ENCODE data around the gene CES4A.
"Not testable (repeated sequence)": the region's sequence is repeated elsewhere in the genome, so short reads cannot be mapped to it uniquely, and the experiment has no call there.

CES4A gene

DNA sequence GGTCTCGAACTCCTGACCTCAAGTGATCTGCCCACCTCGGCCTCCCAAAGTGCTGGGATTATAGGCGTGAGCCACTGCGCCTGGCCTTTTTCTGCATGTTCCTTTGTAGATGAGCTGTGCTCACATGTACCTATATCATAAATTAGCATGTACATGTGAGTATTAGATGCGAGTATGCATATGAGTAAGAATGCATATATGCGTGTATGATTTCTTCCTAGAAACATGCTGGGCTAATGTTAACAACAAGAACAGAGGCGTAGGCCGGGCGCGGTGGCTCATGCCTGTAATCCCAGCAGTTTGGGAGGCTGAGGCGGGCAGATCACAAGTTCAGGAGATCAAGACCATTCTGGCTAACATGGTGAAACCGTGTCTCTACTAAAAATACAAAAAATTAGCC is 5.2 kb downstream of the CES4A start:
- DNase-seq, result not testable (repeated sequence)

DNA sequence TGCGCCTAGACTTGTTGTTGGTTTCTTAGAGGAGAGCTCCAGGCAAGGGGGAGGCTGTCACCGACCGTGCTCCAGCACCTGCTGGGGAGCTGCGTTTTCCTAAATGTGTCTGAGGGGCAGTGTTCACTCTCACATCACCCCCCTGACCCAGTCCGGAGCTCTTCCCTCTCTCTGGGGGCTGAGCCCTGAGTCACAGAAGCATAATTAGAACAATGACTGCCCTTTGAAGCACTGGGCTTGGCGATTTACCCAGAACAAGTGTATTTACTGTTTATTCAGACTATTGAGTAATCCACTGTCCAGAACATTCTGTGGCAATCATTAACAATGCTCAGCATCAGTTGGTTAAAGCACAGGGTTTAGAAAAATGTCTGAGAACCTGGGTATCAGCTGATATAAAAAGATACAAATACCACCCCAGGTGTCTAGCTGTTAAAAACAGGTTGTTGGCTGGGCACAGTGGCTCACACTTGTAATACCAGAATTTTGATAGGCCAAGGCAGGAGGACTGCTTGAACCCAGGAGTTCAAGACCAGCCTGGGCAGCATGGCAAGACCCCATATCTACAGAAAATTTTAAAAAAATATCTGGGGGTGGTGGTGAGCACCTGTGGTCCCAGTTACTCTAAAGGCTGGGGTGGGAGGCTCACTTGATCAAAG is 8.1 kb downstream of the CES4A start:
- no peak for DNase-seq

GRCh38 chr16:66996983-66997358 is 8.6 kb downstream of the CES4A start:
- DNase-seq, result no peak

DNA sequence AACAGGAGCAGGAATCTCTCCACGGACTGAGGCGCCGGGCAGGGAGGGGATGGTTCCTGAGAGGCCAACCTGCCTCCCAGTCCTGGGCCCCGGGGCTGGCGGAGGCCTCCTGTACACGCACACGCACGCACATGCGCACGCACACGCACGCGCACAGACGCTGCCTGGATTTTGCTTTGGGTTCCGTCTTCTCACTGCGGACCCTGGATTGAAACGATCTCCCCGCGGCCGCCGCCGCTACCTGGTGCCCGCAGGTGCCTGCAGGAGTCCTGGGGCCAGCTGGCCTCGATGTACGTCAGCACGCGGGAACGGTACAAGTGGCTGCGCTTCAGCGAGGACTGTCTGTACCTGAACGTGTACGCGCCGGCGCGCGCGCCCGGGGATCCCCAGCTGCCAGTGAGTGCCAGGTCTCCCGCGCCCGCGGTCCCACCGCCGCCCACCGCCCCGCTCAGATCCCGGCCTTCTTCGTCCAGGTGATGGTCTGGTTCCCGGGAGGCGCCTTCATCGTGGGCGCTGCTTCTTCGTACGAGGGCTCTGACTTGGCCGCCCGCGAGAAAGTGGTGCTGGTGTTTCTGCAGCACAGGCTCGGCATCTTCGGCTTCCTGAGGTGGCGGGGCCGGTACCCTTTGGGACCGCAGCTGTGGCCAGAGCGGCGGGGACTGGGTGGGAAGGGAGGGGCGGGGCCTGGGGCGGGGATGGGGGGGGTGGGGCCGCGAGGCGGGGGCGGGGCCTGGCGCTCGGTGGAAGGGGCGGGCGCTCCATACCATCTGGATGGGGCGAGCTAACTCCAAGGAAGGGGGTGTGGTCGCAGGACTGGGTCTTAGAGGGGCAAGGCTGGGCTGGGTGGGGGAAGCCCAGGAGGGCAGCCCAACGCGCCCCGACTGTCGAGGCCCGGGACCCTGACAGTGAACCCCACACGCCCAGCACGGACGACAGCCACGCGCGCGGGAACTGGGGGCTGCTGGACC is 12.3 kb downstream of the CES4A start:
- DNase-seq, result peak; percentile 59

- no peak for DNase-seq
Measured at GRCh38 chr16:67001726-67002125, 13.3 kb downstream of the CES4A start.

DNA sequence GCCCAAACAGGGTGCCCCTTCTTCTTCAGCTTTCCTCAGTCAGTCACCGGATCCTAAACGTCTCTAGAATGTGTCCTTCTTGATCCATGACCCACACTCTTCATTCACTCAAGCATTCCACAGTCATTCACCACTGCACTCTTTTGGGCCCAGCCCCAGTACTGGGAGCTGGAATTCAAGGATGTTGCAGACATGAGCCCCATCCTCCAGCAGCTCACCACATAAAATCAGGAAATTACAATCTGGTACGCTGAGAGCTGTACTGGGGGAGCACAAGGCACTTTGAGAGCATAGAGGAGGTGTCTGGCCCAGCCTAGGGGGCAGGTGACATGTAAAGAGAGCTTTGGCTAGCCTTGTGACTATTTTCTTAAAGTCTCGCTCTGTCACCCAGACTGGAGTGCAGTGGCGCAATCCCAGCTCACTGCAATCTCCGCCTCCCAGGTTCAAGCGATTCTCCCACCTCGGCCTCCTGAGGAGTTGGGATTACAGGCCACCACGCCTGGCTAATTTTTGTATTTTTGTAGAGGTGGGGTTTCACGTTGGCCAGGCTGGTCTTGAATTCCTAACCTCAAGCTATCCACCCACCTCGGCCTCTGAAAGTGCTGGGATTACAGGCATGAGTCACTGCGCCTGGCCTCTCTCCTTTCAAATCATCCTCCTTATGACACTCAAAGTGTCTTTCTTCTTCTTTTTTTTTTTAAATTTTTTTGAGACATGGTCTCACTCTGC is 18.7 kb downstream of the CES4A start:
- no peak for DNase-seq

DNA sequence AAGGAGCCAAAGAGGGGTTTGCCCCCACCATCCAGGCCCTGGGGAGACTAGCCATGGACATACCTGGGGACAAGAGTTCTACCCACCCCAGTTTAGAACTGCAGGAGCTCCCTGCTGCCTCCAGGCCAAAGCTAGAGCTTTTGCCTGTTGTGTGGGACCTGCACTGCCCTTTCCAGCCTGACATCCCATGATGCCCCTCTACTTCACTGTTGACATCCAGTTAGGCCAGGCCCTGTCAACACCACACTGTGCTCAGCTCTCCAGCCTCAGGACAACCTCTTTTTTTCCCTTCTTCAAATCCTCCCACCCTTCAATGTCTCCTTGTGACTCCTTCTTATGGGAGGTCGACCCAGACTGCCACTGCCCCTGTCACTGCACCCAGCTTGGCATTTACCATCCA is 20.8 kb downstream of the CES4A start:
- DNase-seq, result no peak

GRCh38 chr16:67011274-67011673 is 22.9 kb downstream of the CES4A start:
- DNase-seq, result no peak

GRCh38 chr16:67013233-67013822 is 24.9 kb downstream of the CES4A start:
- DNase-seq, result no peak

DNA sequence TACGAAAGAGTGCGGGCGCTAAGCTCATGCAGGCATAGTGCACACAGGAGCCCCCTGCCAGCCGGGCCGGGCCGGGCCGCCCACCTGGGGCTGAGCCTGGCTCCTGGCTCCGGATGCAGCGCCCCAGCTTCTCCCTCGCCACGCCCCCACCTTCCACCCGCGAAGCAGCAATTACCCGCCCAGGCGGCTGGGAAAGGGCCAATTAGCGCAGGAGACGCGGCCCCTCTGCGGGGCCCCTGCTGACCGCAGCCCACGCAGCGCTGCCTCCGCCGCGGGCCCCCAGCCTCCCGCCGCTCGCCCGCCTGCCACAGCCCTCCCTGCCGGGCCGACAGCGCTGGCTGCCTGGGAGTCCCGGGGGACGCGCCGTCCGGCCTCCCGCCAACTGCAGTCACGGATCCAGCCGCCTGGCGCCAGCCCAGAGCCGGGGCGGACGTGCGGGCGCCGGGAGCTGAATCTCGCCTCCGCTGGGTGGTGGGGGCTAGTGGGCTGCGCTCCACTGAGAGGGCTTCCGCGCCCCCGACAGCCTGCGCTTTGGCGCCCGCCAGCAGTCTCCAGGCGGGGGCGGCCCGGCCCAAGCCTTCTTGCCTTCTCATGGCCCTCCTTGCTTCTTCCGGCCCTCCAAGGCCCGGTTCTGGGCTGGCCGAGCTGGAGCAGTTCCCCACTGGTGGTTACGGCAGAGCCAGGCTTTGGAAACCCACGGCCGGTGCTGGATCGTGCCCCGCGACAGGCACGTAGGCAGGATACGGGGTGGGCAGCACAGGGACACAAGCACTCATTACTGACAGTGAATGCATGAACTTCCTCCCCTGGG is 25.6 kb downstream of the CES4A start:
- peak; percentile 85 for DNase-seq

DNA sequence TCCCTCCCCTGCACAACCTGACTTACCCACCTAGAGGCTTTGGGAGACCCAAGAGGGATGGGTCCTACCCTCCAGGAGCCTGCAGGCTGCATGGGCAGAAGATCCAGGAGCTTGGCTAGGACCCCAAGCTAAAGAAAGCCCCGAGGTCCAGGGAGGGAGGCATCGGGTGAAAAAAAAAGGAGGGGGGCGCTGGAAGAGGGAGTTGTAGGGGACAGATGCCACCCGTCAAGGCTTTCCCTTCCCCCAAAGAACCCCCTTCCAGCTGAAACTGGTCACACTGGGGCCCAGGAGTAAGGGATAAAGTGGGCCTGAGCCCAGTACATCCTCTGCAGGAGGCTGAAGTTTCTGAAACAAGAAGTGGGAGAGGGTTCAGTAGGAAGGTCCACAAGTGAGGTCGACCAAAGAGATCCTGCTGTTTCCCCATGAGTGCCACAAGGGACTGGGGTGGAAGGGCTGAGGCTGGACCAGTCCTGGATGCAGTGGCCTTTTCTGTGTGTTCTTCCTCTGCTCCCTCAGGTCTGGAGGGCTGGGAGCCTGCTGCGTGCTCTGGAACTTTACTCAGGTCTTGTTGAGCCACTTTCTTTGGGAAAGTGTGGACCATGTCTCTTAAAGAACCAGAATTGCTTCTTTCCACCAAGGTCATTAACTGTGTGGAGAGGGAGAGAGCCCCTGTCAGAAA is 26.4 kb downstream of the CES4A start:
- no peak for DNase-seq

DNA sequence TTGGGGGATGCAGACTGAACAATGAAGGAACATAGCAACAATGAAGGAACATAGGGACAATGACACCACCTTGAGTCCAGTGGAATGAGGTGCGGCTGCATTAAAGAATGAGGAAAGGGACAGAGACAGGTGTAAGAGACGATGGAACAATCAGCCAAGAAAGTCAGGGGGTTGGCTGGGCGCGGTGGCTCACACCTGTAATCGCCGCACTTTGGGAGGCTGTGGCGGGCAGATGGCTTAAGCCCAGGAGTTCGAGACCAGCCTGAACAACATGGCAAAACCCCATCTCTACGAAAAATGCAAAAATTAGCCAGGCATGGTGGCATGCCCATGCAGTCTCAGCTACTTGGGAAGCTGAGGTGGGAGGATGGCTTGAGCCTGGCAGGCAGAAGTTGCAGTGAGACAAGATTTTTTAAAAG is 26.9 kb downstream of the CES4A start:
- DNase-seq, result no peak

DNA sequence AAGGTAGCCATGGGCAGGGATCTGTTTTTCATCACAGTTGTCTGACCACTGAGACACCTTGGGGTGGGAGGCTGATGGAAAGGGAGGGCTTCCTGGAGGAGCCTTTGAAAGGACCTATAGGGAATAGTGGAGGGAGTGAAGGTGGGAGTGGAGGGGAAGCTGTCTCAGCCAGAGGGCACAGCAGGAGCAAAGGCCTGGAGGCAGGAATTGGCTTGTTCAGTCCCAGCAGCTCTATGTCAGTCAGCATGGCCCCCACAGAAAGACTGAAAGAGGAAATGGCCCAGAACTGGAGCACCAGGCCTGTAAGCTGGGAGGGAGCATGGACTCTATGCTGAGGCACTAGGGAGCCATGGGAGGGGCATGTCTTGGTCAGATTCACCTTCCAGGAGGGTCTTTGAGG is 27.8 kb downstream of the CES4A start:
- DNase-seq, result no peak

GRCh38 chr16:67016681-67017420 is 28.5 kb downstream of the CES4A start:
- DNase-seq, result no peak

GRCh38 chr16:67017421-67017750 is 29.0 kb downstream of the CES4A start:
- no peak for DNase-seq

GRCh38 chr16:67017810-67018488 is 29.6 kb downstream of the CES4A start:
- peak; percentile 90 for DNase-seq

GRCh38 chr16:67019171-67019570 is 30.8 kb downstream of the CES4A start:
- no peak for DNase-seq

- no peak for DNase-seq
Measured at GRCh38 chr16:67021321-67021720, 32.9 kb downstream of the CES4A start.

GRCh38 chr16:67022531-67023214 is 34.3 kb downstream of the CES4A start:
- no peak for DNase-seq

DNA sequence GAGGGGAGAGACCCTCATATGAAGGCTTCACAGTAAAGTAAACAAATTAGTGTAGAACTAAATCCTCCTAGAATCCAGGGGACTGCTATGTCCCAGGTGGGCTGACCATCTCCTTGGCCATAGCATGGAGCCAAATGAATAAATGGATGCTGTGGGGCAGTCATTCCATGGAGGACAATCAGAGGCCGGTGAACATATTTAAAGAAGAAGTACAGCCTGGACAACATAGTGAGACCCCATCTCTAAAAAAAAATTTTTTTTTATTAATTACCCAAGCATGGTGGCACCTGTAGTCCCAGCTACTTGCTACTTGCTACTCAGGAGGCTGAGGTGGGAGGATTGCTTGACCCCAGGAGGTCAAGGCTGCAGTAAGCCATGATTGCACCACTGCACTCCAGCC is 35.3 kb downstream of the CES4A start:
- DNase-seq, result no peak
